ENCODE results near the gene AFF4. TPM values are rescaled to one million over a fixed set of nuclear protein-coding genes. Genes with fewer than 3 reads are reported as not detected.

The AFF4 gene
- total and polyA plus RNA-seq, 9 of the 15 experiments (the other 6 are each of a cell fraction or from before 2014, with no cell fraction given): 1.7 to 25.8 (median 17.9) TPM

DNA sequence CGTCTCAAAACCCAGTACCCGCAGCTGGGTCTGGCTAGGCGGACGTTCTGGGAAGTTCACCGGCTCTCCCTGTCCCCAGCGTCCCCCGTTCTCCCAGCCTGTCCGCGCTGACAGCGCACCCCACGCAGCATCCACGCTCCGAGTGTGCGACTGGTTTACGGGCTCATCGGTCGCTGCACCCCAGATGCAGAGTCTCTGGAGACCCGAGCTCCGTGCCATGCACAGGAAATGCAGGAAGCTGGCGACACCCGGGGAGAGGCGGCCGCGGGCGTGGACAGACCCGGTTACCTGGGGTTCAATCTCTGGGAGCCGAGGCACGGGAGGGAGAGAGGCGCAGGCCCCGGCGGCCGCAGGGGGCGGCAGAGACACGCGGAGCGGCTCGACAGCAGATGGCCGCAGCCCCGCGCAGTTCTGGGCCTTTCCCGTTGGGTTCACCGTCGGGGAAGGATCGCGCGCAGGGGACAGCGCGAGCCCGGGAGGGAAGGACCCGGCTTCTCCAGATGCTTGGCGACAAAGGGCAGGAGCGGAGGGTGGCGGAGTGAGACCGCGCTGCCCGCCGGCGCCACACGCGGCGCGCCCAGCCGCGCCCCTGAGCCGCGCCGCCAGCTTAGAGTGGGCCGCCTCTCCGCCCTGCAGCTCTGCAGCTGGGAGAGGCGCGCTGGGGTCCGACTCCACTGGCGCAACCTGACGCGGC, 133.5 kb downstream of the AFF4 start (continued):
- TF ChIP-seq, protein P1, sequence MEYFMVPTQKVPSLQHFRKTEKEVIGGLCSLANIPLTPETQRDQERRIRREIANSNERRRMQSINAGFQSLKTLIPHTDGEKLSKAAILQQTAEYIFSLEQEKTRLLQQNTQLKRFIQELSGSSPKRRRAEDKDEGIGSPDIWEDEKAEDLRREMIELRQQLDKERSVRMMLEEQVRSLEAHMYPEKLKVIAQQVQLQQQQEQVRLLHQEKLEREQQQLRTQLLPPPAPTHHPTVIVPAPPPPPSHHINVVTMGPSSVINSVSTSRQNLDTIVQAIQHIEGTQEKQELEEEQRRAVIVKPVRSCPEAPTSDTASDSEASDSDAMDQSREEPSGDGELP (CRISPR knock-in tag; IDR thresholded peaks at IDR 0.05; ENCODE audit: borderline replicate concordance): peak; percentile 81
- TF ChIP-seq ETV1 (tag; conservative IDR thresholded peaks at IDR 0.05; ENCODE audit: low read depth) (peak; percentile 31), BCOR (IDR thresholded peaks at IDR 0.05) (0 out of 2 replicates have a peak, but pooled peaks have one; percentile 56), ZNF695 (CRISPR knock-in tag; IDR thresholded peaks at IDR 0.05) (no peak), NFIX (CRISPR knock-in tag; IDR thresholded peaks at IDR 0.05; ENCODE audit: low read depth) (no peak), CBFA2T2 (conservative IDR thresholded peaks at IDR 0.05) (no peak), NCOA1 (IDR thresholded peaks at IDR 0.05; ENCODE audit: low read depth) (no peak), RNF2 (IDR thresholded peaks at IDR 0.05) (no peak), ZNF124 (CRISPR knock-in tag; IDR thresholded peaks at IDR 0.05) (no peak), CC2D1A (IDR thresholded peaks at IDR 0.05) (0 out of 2 replicates have a peak, but pooled peaks have one; percentile 24), STAG1 (CRISPR knock-in tag; IDR thresholded peaks at IDR 0.05; ENCODE audit: borderline replicate concordance) (peak; percentile 74; the same call in 1 of the 2 replicates), HDAC1 (IDR thresholded peaks at IDR 0.05) (peak in 1 of 2 experiments; percentile 58; a peak in 2 of 4 replicates), ZNF140 (CRISPR knock-in tag; IDR thresholded peaks at IDR 0.05) (no peak), SMC3 (conservative IDR thresholded peaks at IDR 0.05; ENCODE audit: insufficient read depth, low read depth, low read length) (peak; percentile 53), PHF20 (IDR thresholded peaks at IDR 0.05; ENCODE audit: partially characterized antibody) (peak; percentile 19), ZNF431 (CRISPR knock-in tag; IDR thresholded peaks at IDR 0.05) (peak; percentile 65; the same call in 1 of the 2 replicates)
- TF ChIP-seq, protein P2, sequence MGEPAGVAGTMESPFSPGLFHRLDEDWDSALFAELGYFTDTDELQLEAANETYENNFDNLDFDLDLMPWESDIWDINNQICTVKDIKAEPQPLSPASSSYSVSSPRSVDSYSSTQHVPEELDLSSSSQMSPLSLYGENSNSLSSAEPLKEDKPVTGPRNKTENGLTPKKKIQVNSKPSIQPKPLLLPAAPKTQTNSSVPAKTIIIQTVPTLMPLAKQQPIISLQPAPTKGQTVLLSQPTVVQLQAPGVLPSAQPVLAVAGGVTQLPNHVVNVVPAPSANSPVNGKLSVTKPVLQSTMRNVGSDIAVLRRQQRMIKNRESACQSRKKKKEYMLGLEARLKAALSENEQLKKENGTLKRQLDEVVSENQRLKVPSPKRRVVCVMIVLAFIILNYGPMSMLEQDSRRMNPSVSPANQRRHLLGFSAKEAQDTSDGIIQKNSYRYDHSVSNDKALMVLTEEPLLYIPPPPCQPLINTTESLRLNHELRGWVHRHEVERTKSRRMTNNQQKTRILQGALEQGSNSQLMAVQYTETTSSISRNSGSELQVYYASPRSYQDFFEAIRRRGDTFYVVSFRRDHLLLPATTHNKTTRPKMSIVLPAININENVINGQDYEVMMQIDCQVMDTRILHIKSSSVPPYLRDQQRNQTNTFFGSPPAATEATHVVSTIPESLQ (CRISPR knock-in tag; IDR thresholded peaks at IDR 0.05): 0 out of 2 replicates have a peak, but pooled peaks have one; percentile 51

Measured in K562 (cell line).